ENCODE results near the gene PPFIBP2.

- TF ChIP-seq CTCF (conservative IDR thresholded peaks at IDR 0.05) (no peak), ZFX (IDR thresholded peaks at IDR 0.05) (no peak)
Measured at GRCh38 chr11:7590529-7590928, 76.7 kb downstream of the PPFIBP2 start.
